OCI-LY7 (cell line): Measurements from ENCODE around the gene CPB2. TPM values are rescaled to one million over a fixed set of nuclear protein-coding genes. Genes with fewer than 3 reads are reported as not detected.

Source experiments
- BruUV-seq: library from RNA; stranded (reverse); fragments of 400-500 nt; replicated peaks from 2 replicates; lab custom pipeline; 2021; lab: Mats Ljungman, UMichigan
- CTCF ChIA-PET: fragments of 300-600 bp; sonication (Branson Sonifier 250); formaldehyde crosslinking; loops from one replicate; lab custom pipeline; 2022; ENCODE audit warnings: antibody characterized with exemption; ENCODE audit not compliant: unreplicated experiment; lab: Charles Lee
- POLR2A ChIA-PET: fragments of 300-600 bp; sonication (Branson Sonifier 250); formaldehyde crosslinking; loops from one replicate; lab custom pipeline; 2022; ENCODE audit warnings: antibody characterized with exemption; lab: Charles Lee
- DNase-seq: peaks from one replicate; pipeline ENCODE4 v3.0.0-alpha.2; 2015; ENCODE audit warnings: low spot score
- H2AFZ ChIP-seq: fragments of 200-600 bp; sonication (generic), shearing (Covaris generic); 2 replicates; pipeline ENCODE4 v1.6.1; 2014; ENCODE audit warnings: mild to moderate bottlenecking, antibody characterized with exemption, low read length, moderate library complexity
- H3K27ac ChIP-seq: fragments of 200-600 bp; sonication (generic); 2 replicates; pipeline ENCODE4 v1.5.1; 2014; ENCODE audit warnings: mixed run types, low read depth, mild to moderate bottlenecking, moderate library complexity, low read length, inconsistent platforms; ENCODE audit not compliant: poor library complexity, severe bottlenecking
- H3K36me3 ChIP-seq: fragments of 200-600 bp; sonication (generic); 2 replicates; pipeline ENCODE4 v1.6.1; 2014; ENCODE audit warnings: mild to moderate bottlenecking, antibody characterized with exemption, low read length, moderate library complexity, mixed read lengths; ENCODE audit not compliant: insufficient read depth
- H3K4me1 ChIP-seq: fragments of 200-600 bp; sonication (generic); 2 replicates; pipeline ENCODE4 v1.5.1; 2014; ENCODE audit warnings: mild to moderate bottlenecking, low read length; ENCODE audit not compliant: insufficient read depth, poor library complexity, severe bottlenecking
- H3K4me2 ChIP-seq: fragments of 200-600 bp; sonication (generic); 2 replicates; pipeline ENCODE4 v1.6.1; 2014; ENCODE audit warnings: mild to moderate bottlenecking, low read length
- H3K4me3 ChIP-seq: fragments of 200-600 bp; sonication (generic); 2 replicates; pipeline ENCODE4 v1.5.1; 2014; ENCODE audit warnings: mild to moderate bottlenecking, low read depth, low read length; ENCODE audit not compliant: poor library complexity, severe bottlenecking
- H3K79me2 ChIP-seq: fragments of 200-600 bp; sonication (generic); 2 replicates; pipeline ENCODE4 v1.6.1; 2016; ENCODE audit warnings: low read depth, mild to moderate bottlenecking, low read length, moderate library complexity, mixed read lengths; ENCODE audit not compliant: insufficient read depth
- H3K9me2 ChIP-seq: fragments of 200-600 bp; sonication (generic); 2 replicates; pipeline ENCODE4 v1.6.1; 2016; ENCODE audit warnings: mild to moderate bottlenecking, low read length, mixed read lengths; ENCODE audit not compliant: insufficient read depth
- H3K9me3 ChIP-seq: fragments of 200-600 bp; sonication (generic); 2 replicates; pipeline ENCODE4 v1.6.1; 2014; ENCODE audit warnings: mild to moderate bottlenecking, mixed run types, low read length, mixed read lengths
- H4K20me1 ChIP-seq: fragments of 200-600 bp; sonication (generic); 2 replicates; pipeline ENCODE4 v1.6.1; 2014; ENCODE audit warnings: mild to moderate bottlenecking, antibody characterized with exemption, low read length, moderate library complexity, mixed read lengths; ENCODE audit not compliant: insufficient read depth
- CTCF ChIP-seq: fragments of 200-600 bp; sonication (generic); conservative IDR thresholded peaks from 2 replicates; pipeline ENCODE4 v1.5.1; 2014; ENCODE audit warnings: mild to moderate bottlenecking, antibody characterized with exemption, low read length, moderate library complexity, mixed read lengths
- EZH2phosphoT487 ChIP-seq: fragments of 200-600 bp; sonication (generic); IDR thresholded peaks from 2 replicates; pipeline ENCODE4 v1.6.1; 2018; ENCODE audit warnings: low read depth, borderline replicate concordance, mild to moderate bottlenecking, mixed run types, antibody characterized with exemption, low read length, moderate library complexity, mixed read lengths
- intact Hi-C: fragments of 100-400 bp; cut with micrococcal nuclease; formaldehyde crosslinking; loops from one replicate; pipeline ENCODE4 v1.10.0; 2022; ENCODE audit not compliant: unreplicated experiment
- total RNA-seq, 2 experiments: library from RNA; depleted of rRNA in 1 of 2; stranded (reverse); fragments of >200 nt in 1 of 2; shearing (Covaris generic) in 1 of 2; gene quantifications; 2 replicates each; pipeline ENCODE4 v1.2.3, GENCODE V29; 2014 to 2022

CPB2 gene
- total RNA-seq, 2 experiments from 2014 or later = not detected

- intact Hi-C loops = no loop called here
- no peaks in the 10 kb centered on the region for H3K79me2 ChIP-seq
- DNase-seq = no peak
- peaks cover 73% of the 10 kb centered on the region for H3K36me3 ChIP-seq
- ChIA-PET CTCF (no interaction called here), POLR2A (interaction anchor here (0.8 to 1.0 kb wide), 2 partner anchors 17 to 43 kb away, joined by 3 to 4 read pairs; no protein-coding TSS in a partner anchor)
- H2AFZ ChIP-seq = no peak overlapping the region
- no peaks in the 10 kb centered on the region for H3K9me2 ChIP-seq
- no TSS peak for BruUV-seq
- no peaks in the 10 kb centered on the region for H4K20me1 ChIP-seq
- H3K4me1 ChIP-seq = no peaks in the 10 kb centered on the region
- H3K9me3 ChIP-seq = no peaks in the 10 kb centered on the region
- H3K4me2 ChIP-seq = no peak overlapping the region
- no peak overlapping the region for H3K4me3 ChIP-seq
- H3K27ac ChIP-seq = no peak overlapping the region
- TF ChIP-seq EZH2phosphoT487 = no peak
- no peak for TF ChIP-seq CTCF
Measured at GRCh38 chr13:46006688-46007452, 98.0 kb downstream of the CPB2 start.

- POLR2A ChIA-PET = no interaction called here
- intact Hi-C loops = no loop called here
Measured at GRCh38 chr13:46004491-46004890, 100.3 kb downstream of the CPB2 start.

More at GRCh38 chr13:46004491-46004890, 100.3 kb downstream of the CPB2 start:
- H3K27ac ChIP-seq = no peak overlapping the region
- H2AFZ ChIP-seq = no peak overlapping the region
- DNase-seq = no peak
- no peak for TF ChIP-seq EZH2phosphoT487
- TF ChIP-seq CTCF = no peak
- H3K9me3 ChIP-seq = no peaks in the 10 kb centered on the region
- H3K4me2 ChIP-seq = no peak overlapping the region
- H3K36me3 ChIP-seq = peaks cover 84% of the 10 kb centered on the region
- no peak overlapping the region for H3K4me3 ChIP-seq
- no peaks in the 10 kb centered on the region for H3K9me2 ChIP-seq
- BruUV-seq = no TSS peak
- no peaks in the 10 kb centered on the region for H4K20me1 ChIP-seq
- H3K79me2 ChIP-seq = no peaks in the 10 kb centered on the region
- no peaks in the 10 kb centered on the region for H3K4me1 ChIP-seq
- CTCF ChIA-PET = no interaction called here

Other genes with a start within 250 kb of the CPB2 start
- 27.2 and 28.2 TPM in 2 replicates for gene ZC3H13, start 52.3 kb downstream of the CPB2 start, total RNA-seq (2014; rRNA removed; shearing (Covaris generic))
- gene ZC3H13, start 52.3 kb downstream of the CPB2 start, total RNA-seq (2022) = 40.9 and 43.9 TPM in 2 replicates
- 292 and 319 TPM in 2 replicates for gene LCP1, start 77.1 kb upstream of the CPB2 start, total RNA-seq (2014; rRNA removed; shearing (Covaris generic))
- gene LCP1, start 77.1 kb upstream of the CPB2 start, total RNA-seq (2022) = 546 and 565 TPM in 2 replicates
- gene LRRC63, start 106.9 kb upstream of the CPB2 start, total RNA-seq (2014; rRNA removed; shearing (Covaris generic)) = not detected in 2 replicates
- not detected in 2 replicates for gene LRRC63, start 106.9 kb upstream of the CPB2 start, total RNA-seq (2022)